Stimulated activated CD4-positive, alpha-beta T cell treated with anti-CD3 and anti-CD28 coated beads, Interleukin-12 subunit alpha, Interleukin-12 subunit beta, amount 100 ng/mL, for 4 hours (primary cell): ENCODE data around the gene FKBP3.
"Not testable (repeated sequence)": the region's sequence is repeated elsewhere in the genome, so short reads cannot be mapped to it uniquely, and the experiment has no call there.

ENCODE experiments used
- DNase-seq: peaks from one replicate; pipeline ENCODE4 v3.0.0-alpha.2; 2020

The FKBP3 gene

DNA sequence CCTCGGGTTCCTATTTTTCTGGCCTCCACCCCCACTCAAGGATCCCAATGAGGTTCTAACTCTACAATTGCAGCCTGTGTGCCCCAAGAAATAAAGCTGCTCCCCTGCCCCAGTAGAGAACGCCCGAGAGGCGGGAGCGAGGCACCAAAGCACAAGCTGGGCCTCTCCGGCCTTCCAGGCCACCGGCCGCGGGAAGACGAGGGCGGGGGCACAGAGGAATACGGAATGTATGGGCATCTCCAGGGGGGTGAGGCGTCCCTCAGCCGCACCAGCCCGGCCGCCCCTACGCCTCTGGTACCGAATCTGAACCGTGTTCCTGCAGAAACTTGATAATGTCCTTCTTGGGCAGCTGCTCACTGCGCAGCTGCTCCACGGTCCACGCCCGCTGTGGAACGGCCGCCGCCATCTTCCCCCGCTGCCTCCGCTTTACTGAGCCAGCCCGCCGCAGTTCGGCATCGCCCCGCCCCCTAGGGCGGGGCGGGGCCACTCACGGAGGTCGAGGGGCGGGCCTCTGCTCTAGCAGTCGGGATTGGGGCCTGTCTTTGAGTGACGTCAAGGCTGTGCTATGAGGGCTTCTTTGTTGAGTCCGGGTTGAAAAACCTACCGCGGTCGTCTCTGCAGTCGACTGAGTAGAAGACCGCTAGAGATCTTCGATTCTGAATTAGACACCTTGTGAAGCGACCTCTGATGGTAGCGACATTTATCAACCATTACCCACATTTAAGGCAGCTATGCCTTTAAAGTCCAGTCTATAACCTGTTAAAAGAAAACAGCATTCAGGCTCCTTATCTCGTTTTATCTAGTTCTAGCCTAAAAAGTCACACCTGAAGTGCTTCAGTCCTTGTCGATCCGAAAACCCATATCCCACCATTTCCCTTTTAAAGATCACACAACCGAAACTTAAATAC, at the start of gene FKBP3:
Gene FKBP3, minus strand, starts transcription at position 431 of the 908 bp plus-strand sequence. Its CDS starts 25 bp downstream, at position 406.
- DNase-seq = peak; percentile 91

- DNase-seq = no peak
Measured at GRCh38 chr14:45181806-45182205, 47.5 kb upstream of the FKBP3 start.

GRCh38 chr14:45181329-45181728, 47.0 kb upstream of the FKBP3 start:
- DNase-seq = no peak

DNA sequence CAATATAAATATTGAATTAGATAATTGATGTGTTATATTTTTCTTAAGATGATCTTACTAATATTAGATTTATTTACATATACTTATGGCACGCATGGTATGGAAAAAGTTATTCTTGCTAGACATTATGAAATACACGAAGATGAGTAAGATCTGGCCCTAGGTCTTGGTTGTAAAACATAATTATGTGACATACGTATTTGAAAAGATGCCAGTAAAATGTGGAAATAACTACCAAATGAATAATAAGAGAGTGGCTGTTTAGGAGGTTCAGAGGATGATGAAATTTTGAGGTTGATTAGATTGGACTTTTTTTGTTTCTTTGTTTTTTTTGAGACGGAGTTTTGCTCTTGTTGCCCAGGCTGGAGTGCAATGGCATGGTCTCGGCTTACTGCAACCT, 42.8 kb upstream of the FKBP3 start:
- DNase-seq = no peak

DNA sequence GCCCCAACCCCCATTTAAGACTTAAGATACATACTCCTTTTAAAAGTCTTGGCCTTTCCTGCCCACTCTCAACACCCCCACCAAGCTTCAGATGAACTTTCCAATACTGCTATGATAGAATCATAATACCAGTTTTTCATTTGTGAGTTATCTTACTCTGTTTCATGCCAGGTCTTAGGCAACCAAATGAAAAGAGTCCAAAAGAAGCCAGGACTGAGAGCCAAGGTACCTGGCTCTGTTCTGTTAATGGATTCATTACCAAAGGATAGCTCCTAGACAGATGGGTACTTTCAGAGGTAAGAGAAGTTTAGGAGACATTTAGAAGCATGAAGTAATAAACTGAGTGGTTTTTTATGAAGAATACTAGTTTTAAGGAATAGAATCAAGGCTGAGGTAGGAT, 35.6 kb upstream of the FKBP3 start:
- no peak for DNase-seq

DNA sequence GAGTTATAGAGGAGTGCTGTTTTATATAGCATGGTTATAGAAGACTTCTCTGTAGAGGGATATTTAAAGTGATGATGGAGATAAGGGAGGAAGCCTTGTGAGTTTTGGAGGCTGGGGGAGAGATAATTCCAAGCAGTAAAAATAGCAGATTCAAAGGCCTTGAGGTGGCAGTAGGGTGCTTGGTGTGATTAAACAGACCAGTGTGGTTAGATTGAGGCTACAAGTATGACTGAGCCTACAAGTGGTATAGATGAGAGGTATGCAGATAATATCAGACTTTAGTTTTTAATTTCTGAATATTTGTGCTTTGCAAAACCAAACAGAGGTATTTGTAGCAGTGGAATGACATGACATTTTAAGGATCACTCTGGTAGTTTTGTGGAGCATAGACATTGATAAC, 21.8 kb upstream of the FKBP3 start:
- no peak for DNase-seq

DNA sequence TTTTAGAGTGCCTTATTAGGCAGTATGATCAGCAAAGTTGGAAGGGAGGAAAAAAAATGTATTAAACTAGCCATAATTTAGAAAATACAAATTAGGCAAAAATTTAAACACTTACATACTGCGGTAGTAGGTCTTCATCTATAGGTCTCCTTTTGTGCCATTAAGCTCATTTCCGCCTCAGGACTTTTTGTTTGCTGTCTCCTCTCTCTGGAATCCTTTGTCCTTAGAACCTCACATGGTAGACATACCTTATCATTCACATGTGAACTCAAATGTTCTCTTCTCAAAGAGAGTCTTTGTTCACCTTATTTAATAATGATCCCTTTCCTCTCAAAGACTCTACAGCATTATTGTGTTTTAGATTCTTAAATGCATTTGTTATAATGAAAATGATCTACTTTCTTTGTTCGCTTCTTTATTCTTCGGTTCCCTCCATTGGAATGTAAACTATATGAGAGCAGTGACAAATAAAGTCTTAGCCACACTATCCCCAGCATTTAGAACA, 16.2 kb upstream of the FKBP3 start:
- DNase-seq = no peak

- no peak for DNase-seq
Measured at GRCh38 chr14:45149602-45150001, 15.3 kb upstream of the FKBP3 start.

DNA sequence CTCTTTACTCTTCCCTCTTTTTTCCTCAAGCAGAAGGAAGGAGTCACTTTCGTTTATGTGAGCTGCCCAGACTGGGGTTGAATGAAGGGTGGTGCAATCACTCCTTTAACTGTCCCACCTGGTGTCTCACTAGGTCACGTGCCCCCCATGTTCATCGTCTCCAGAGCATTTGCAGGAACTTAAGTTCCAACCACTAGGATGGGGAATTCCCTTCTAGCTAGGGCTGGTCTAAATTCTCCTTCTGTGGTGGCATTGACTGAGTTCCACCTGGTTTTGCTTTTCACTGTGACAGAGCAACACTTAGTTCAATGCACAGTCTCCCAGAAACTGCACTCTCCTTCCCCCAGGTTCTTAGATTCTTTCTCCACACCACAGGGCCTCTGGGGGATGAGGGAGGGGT, 10.9 kb upstream of the FKBP3 start:
- no peak for DNase-seq

DNA sequence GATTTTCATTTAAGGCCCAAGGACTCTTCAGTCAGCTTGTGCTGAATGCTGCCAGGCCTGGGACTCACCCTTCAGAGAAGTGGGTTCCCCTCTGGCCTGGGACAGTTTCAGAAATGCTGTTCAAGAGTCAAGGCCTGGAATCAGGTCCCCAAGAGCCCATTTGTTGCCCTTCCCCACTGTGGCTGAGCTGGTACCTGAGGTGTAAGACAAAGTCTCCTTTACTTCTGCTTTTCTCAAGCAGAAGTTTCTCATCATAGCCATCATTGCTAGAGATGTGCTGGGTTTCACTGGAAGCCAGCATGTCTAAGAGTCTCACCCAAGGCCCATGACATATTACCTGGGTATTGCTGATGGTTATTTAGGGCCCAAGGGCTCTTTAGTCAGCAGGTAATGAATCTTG, 10.4 kb upstream of the FKBP3 start:
- DNase-seq = no peak

GRCh38 chr14:45142083-45142482, 7.8 kb upstream of the FKBP3 start:
- DNase-seq = not testable (repeated sequence)

GRCh38 chr14:45140661-45141187, 6.4 kb upstream of the FKBP3 start:
- no peak for DNase-seq

- DNase-seq = no peak
Measured at GRCh38 chr14:45136399-45136798, 2.1 kb upstream of the FKBP3 start.

GRCh38 chr14:45135659-45136395, 1.5 kb upstream of the FKBP3 start, which contains the start of gene FANCM:
TSS of gene FANCM (plus strand) at chr14:45135930. CDS start at chr14:45136032, 102 bp downstream.
- peak; percentile 71 for DNase-seq

- DNase-seq = no peak
Measured at GRCh38 chr14:45135156-45135555, 875 bp upstream of the FKBP3 start.

DNA sequence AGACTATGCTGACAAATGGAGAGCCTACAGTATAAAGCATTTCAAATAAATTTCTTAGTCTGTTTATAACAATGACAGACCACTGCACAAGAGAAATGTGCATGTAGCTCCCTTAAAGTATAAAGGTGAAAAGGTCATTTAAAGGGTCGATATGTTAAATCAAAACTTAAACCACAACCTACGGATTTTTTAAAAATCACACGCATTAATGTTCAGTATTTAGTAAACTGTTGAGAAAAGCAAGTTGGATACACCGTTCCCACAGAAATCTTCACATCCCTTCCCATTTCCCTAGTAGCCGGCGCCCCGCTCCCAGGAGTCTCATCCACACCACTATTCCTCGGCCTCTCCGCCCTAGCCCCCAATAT, 614 bp downstream of the FKBP3 start:
- no peak for DNase-seq

DNA sequence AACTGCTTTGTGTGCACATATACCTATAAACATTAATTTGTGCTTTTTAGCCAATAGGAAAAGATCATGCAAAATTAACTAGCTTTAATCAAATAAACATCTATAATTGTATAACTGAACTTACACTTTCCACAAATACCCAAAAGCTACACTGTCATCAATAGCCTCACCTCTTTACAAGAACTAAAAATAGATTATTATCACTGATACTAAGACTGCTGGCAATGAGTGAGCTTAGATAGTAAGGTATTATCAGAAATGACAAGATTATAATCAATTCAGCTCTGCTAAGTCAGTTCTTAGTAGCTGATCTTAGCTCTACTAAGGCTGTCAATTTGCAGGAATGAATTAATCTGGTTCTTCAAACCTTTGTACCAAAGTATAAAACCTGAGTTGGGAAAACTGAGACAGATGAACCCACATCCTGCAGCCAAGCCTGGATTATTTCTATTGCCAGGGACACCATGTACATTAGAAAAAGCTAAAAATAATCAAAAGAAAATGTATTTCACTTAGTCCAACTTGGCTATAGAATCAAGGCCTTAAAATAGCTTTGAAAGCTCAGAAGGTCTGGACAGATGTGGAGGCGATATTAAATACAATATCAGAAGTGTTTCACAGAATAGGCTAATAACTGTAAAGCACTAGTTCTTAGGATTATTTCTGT, 5.2 kb downstream of the FKBP3 start:
- DNase-seq = no peak

DNA sequence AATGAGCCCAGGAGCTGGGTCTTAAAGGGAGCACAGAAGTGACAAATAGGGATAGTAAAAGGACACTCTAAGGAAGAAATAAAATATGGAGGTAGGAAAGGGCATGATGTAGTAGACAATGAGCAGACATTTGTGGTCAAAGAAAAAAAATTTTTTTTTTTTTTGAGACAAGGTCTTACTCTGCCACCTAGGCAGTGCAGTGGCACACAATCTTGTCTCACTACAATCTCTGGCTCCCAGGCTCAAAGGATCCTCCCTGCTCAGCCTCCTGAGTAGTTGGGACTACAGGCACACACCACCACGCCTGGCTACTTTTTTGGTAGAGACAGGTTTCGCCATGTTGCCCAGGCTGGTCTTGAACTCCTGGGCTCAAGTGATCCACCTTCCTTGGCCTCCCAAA, 8.5 kb downstream of the FKBP3 start:
- no peak for DNase-seq

GRCh38 chr14:45123271-45123670, 11.0 kb downstream of the FKBP3 start:
- DNase-seq = no peak

DNA sequence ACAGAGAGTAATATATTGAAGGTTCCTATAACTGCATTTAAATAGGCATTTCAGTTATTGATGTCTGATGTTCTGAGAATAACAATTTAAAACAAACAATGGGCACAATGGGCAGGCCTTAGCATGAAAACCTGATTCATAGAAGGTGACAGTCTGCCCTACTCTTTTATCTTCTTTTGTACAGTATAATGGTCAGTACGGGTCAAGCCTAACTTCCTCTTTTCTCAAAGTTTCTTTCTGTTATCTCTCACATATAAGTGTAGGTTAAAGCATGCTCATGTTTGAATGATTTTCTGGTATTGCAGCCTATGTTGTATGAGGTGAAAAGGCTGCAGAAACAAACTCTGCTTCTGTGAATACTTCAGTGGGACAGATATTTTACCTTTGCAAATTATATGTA, 14.2 kb downstream of the FKBP3 start:
- DNase-seq = no peak

GRCh38 chr14:45118594-45118993, 15.7 kb downstream of the FKBP3 start:
- no peak for DNase-seq

GRCh38 chr14:45114327-45114726, 20.0 kb downstream of the FKBP3 start:
- DNase-seq = no peak
